Measurements from ENCODE around the gene PLEKHH3.
A peak's percentile ranks its signal among the peaks of the same experiment; 100 is the strongest.

The PLEKHH3 gene

GRCh38 chr17:42692489-42692888, 15.7 kb upstream of the PLEKHH3 start:
- Histone ChIP-seq H3K4me2 (ENCODE audit: low read length) (no peak overlapping the region), H4K12ac (ENCODE audit: low read depth, low read length) (no peak overlapping the region), H3K4me1 (ENCODE audit: control insufficient read depth in 1 of 2, insufficient read depth in 2 of 2, low read length in 2 of 2) (no peaks in the 10 kb centered on the region), H3K4ac (ENCODE audit: low read depth, low read length) (no peak overlapping the region), H2BK120ac (ENCODE audit: insufficient read depth, low read length, poor library complexity) (no peak overlapping the region), H3K36me3 (ENCODE audit: control insufficient read depth in 1 of 2, insufficient read depth in 2 of 2, low read length in 2 of 2) (peaks cover 0 to 4% of the 10 kb centered on the region in 2 experiments), H3K9ac (ENCODE audit: low read length) (no peak overlapping the region), H3K9me3 (ENCODE audit: insufficient read depth, low read depth, low read length) (peaks cover 3% of the 10 kb centered on the region), H3K18ac (ENCODE audit: low read length) (no peak overlapping the region), H3K27ac (ENCODE audit: low read depth, low read length) (no peak overlapping the region), H2BK12ac (ENCODE audit: low read length) (no peak overlapping the region), H3K14ac (ENCODE audit: low read length) (no peak overlapping the region), H3K4me3 (ENCODE audit: low read depth, low read length) (no peak overlapping the region), H4K8ac (ENCODE audit: low read depth, low read length) (no peak overlapping the region), H2BK5ac (ENCODE audit: low read depth, low read length, poor library complexity) (no peak overlapping the region), H2AK5ac (ENCODE audit: low read length) (no peak overlapping the region), H2AFZ (ENCODE audit: insufficient read depth, low read length, poor library complexity) (no peak overlapping the region), H3K27me3 (ENCODE audit: insufficient read depth, low read length) (no peaks in the 10 kb centered on the region), H3K79me2 (ENCODE audit: control insufficient read depth, insufficient read depth, low read length, poor library complexity) (no peaks in the 10 kb centered on the region), H4K91ac (ENCODE audit: low read depth, low read length) (no peak overlapping the region), H3K23ac (ENCODE audit: low read length) (no peak overlapping the region), H3K79me1 (ENCODE audit: low read length) (no peaks in the 10 kb centered on the region)
- DNase-seq: no peak
- no CpG with 5 or more reads among the region's 11 CpGs for WGBS (ENCODE audit: extremely low coverage, insufficient coverage, insufficient read length)

DNA sequence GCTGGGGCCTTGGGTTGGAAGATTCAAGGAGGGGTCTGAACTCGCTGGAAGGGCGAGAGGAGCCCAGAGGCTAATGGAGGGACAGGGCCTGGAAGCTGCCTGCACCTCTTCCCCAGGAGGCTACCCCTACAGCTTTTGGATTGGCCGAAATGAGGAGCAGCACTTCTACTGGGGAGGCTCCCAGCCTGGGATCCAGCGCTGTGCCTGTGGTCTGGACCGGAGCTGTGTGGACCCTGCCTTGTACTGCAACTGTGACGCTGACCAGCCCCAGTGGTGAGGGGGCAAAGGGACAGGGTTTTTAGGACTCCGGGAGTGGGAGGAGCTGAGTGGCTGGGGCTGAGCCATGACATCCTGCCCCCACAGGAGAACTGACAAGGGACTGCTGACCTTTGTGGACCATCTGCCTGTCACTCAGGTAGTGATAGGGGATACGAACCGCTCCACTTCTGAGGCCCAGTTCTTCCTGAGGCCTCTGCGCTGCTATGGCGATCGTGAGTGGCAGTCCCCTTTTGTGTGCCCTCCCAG, 14.3 kb upstream of the PLEKHH3 start:
- Histone ChIP-seq H3K23ac (ENCODE audit: low read length) (no peak overlapping the region), H4K12ac (ENCODE audit: low read depth, low read length) (no peak overlapping the region), H3K4ac (ENCODE audit: low read depth, low read length) (no peak overlapping the region), H3K36me3 (ENCODE audit: control insufficient read depth in 1 of 2, insufficient read depth in 2 of 2, low read length in 2 of 2) (peaks cover 0 to 2% of the 10 kb centered on the region in 2 experiments), H2BK5ac (ENCODE audit: low read depth, low read length, poor library complexity) (no peak overlapping the region), H3K27ac (ENCODE audit: low read depth, low read length) (no peak overlapping the region), H2BK12ac (ENCODE audit: low read length) (no peak overlapping the region), H3K4me2 (ENCODE audit: low read length) (no peak overlapping the region), H3K79me2 (ENCODE audit: control insufficient read depth, insufficient read depth, low read length, poor library complexity) (no peaks in the 10 kb centered on the region), H3K14ac (ENCODE audit: low read length) (no peak overlapping the region), H4K91ac (ENCODE audit: low read depth, low read length) (no peak overlapping the region), H4K8ac (ENCODE audit: low read depth, low read length) (no peak overlapping the region), H2AK5ac (ENCODE audit: low read length) (no peak overlapping the region), H3K79me1 (ENCODE audit: low read length) (no peaks in the 10 kb centered on the region), H3K9ac (ENCODE audit: low read length) (no peak overlapping the region), H3K9me3 (ENCODE audit: insufficient read depth, low read depth, low read length) (peaks cover 2% of the 10 kb centered on the region), H2BK120ac (ENCODE audit: insufficient read depth, low read length, poor library complexity) (no peak overlapping the region), H2AFZ (ENCODE audit: insufficient read depth, low read length, poor library complexity) (no peak overlapping the region), H3K4me1 (ENCODE audit: control insufficient read depth in 1 of 2, insufficient read depth in 2 of 2, low read length in 2 of 2) (peaks cover 4% of the 10 kb centered on the region in 2 experiments), H3K4me3 (ENCODE audit: low read depth, low read length) (no peak overlapping the region), H3K27me3 (ENCODE audit: insufficient read depth, low read length) (no peaks in the 10 kb centered on the region), H3K18ac (ENCODE audit: low read length) (no peak overlapping the region)
- no peak for DNase-seq
- WGBS (ENCODE audit: extremely low coverage, insufficient coverage, insufficient read length): no CpG with 5 or more reads among the region's 12 CpGs

GRCh38 chr17:42690596-42690995, 13.8 kb upstream of the PLEKHH3 start:
- Histone ChIP-seq H2AK5ac (ENCODE audit: low read length) (no peak overlapping the region), H3K23ac (ENCODE audit: low read length) (peak overlapping the region; percentile 6), H4K91ac (ENCODE audit: low read depth, low read length) (no peak overlapping the region), H3K36me3 (ENCODE audit: control insufficient read depth in 1 of 2, insufficient read depth in 2 of 2, low read length in 2 of 2) (peaks cover 0 to 2% of the 10 kb centered on the region in 2 experiments), H3K18ac (ENCODE audit: low read length) (no peak overlapping the region), H3K4me1 (ENCODE audit: control insufficient read depth in 1 of 2, insufficient read depth in 2 of 2, low read length in 2 of 2) (peaks cover 4% of the 10 kb centered on the region in 2 experiments), H3K14ac (ENCODE audit: low read length) (no peak overlapping the region), H3K27me3 (ENCODE audit: insufficient read depth, low read length) (no peaks in the 10 kb centered on the region), H2BK120ac (ENCODE audit: insufficient read depth, low read length, poor library complexity) (no peak overlapping the region), H2BK12ac (ENCODE audit: low read length) (no peak overlapping the region), H2AFZ (ENCODE audit: insufficient read depth, low read length, poor library complexity) (no peak overlapping the region), H3K79me1 (ENCODE audit: low read length) (no peaks in the 10 kb centered on the region), H3K27ac (ENCODE audit: low read depth, low read length) (no peak overlapping the region), H3K4me3 (ENCODE audit: low read depth, low read length) (no peak overlapping the region), H3K9me3 (ENCODE audit: insufficient read depth, low read depth, low read length) (peaks cover 2% of the 10 kb centered on the region), H3K4me2 (ENCODE audit: low read length) (no peak overlapping the region), H3K4ac (ENCODE audit: low read depth, low read length) (no peak overlapping the region), H3K79me2 (ENCODE audit: control insufficient read depth, insufficient read depth, low read length, poor library complexity) (no peaks in the 10 kb centered on the region), H4K8ac (ENCODE audit: low read depth, low read length) (no peak overlapping the region), H3K9ac (ENCODE audit: low read length) (no peak overlapping the region), H2BK5ac (ENCODE audit: low read depth, low read length, poor library complexity) (no peak overlapping the region), H4K12ac (ENCODE audit: low read depth, low read length) (no peak overlapping the region)
- no peak for DNase-seq
- WGBS (ENCODE audit: extremely low coverage, insufficient coverage, insufficient read length): no CpG with 5 or more reads among the region's 10 CpGs

- Histone ChIP-seq H2AFZ (ENCODE audit: insufficient read depth, low read length, poor library complexity) (no peak overlapping the region), H2AK5ac (ENCODE audit: low read length) (no peak overlapping the region)
- WGBS (ENCODE audit: extremely low coverage, insufficient coverage, insufficient read length): no CpG with 5 or more reads among the region's 27 CpGs
Observed at GRCh38 chr17:42687707-42688320, 11.0 kb upstream of the PLEKHH3 start.

More at GRCh38 chr17:42687707-42688320, 11.0 kb upstream of the PLEKHH3 start:
- Histone ChIP-seq H4K8ac (ENCODE audit: low read depth, low read length) (no peak overlapping the region), H2BK5ac (ENCODE audit: low read depth, low read length, poor library complexity) (no peak overlapping the region), H3K27me3 (ENCODE audit: insufficient read depth, low read length) (peaks cover 14% of the 10 kb centered on the region), H3K14ac (ENCODE audit: low read length) (no peak overlapping the region), H2BK120ac (ENCODE audit: insufficient read depth, low read length, poor library complexity) (no peak overlapping the region), H3K27ac (ENCODE audit: low read depth, low read length) (no peak overlapping the region), H3K79me2 (ENCODE audit: control insufficient read depth, insufficient read depth, low read length, poor library complexity) (no peaks in the 10 kb centered on the region), H3K4me1 (ENCODE audit: control insufficient read depth in 1 of 2, insufficient read depth in 2 of 2, low read length in 2 of 2) (peaks cover 4% of the 10 kb centered on the region in 2 experiments), H4K12ac (ENCODE audit: low read depth, low read length) (no peak overlapping the region), H3K18ac (ENCODE audit: low read length) (no peak overlapping the region), H3K4ac (ENCODE audit: low read depth, low read length) (no peak overlapping the region), H3K36me3 (ENCODE audit: control insufficient read depth in 1 of 2, insufficient read depth in 2 of 2, low read length in 2 of 2) (peaks cover 0 to 2% of the 10 kb centered on the region in 2 experiments), H4K91ac (ENCODE audit: low read depth, low read length) (no peak overlapping the region), H3K9ac (ENCODE audit: low read length) (no peak overlapping the region), H3K4me3 (ENCODE audit: low read depth, low read length) (no peak overlapping the region), H3K9me3 (ENCODE audit: insufficient read depth, low read depth, low read length) (peaks cover 2% of the 10 kb centered on the region), H3K23ac (ENCODE audit: low read length) (no peak overlapping the region), H3K4me2 (ENCODE audit: low read length) (no peak overlapping the region), H2BK12ac (ENCODE audit: low read length) (no peak overlapping the region), H3K79me1 (ENCODE audit: low read length) (no peaks in the 10 kb centered on the region)
- DNase-seq: no peak

All from trophoblast cell (in vitro differentiated cells and primary cell).